Skin epidermis (tissue), 12 donors: Measurements from ENCODE around the gene KCNG4.
A peak's percentile ranks its signal among the peaks of the same experiment; 100 is the strongest.
"Not testable (repeated sequence)": the region's sequence is repeated elsewhere in the genome, so short reads cannot be mapped to it uniquely, and the experiment has no call there.

ENCODE experiments used
- H3K27ac ChIP-seq, 21 experiments: fragments of 200-600 bp; sonication (generic) in 11 of 21; one replicate each; pipeline ENCODE4 v1.5.0; 2020; ENCODE audit warnings: mild to moderate bottlenecking in 3 of 21, inconsistent platforms in 2 of 21, moderate library complexity in 2 of 21
- H3K4me3 ChIP-seq, 7 experiments: fragments of 200-600 bp; sonication (generic) in 2 of 7; one replicate each; pipeline ENCODE4 v1.5.0; 2020; ENCODE audit warnings: inconsistent platforms in 2 of 7, mild to moderate bottlenecking in 2 of 7, moderate library complexity in 1 of 7

Gene KCNG4

GRCh38 chr16:84215531-84215930 is 24.3 kb downstream of the KCNG4 start:
- Histone ChIP-seq H3K4me3 (no peak overlapping the region), H3K27ac (no peak overlapping the region)

- H3K4me3 ChIP-seq = no peak overlapping the region
- H3K27ac ChIP-seq = no peak overlapping the region
Observed at GRCh38 chr16:84214451-84215066, 25.3 kb downstream of the KCNG4 start.

GRCh38 chr16:84212631-84213030 is 27.2 kb downstream of the KCNG4 start:
- Histone ChIP-seq H3K27ac (no peak overlapping the region), H3K4me3 (no peak overlapping the region)

- Histone ChIP-seq H3K27ac (no peak overlapping the region), H3K4me3 (no peak overlapping the region)
Observed at GRCh38 chr16:84212154-84212553, 27.7 kb downstream of the KCNG4 start.

GRCh38 chr16:84209989-84210388 is 29.8 kb downstream of the KCNG4 start:
- Histone ChIP-seq H3K27ac (no peak overlapping the region), H3K4me3 (no peak overlapping the region)

- Histone ChIP-seq H3K4me3 (no peak overlapping the region), H3K27ac (no peak overlapping the region)
Observed at GRCh38 chr16:84207879-84208278, 31.9 kb downstream of the KCNG4 start.

- H3K4me3 ChIP-seq = no peak overlapping the region
- H3K27ac ChIP-seq = no peak overlapping the region
Observed at GRCh38 chr16:84207251-84207650, 32.6 kb downstream of the KCNG4 start.

- H3K27ac ChIP-seq = no peak overlapping the region
- H3K4me3 ChIP-seq = no peak overlapping the region
Observed at GRCh38 chr16:84205976-84206691, 33.7 kb downstream of the KCNG4 start.

GRCh38 chr16:84205123-84205522 is 34.7 kb downstream of the KCNG4 start:
- not testable (repeated sequence) for H3K27ac ChIP-seq, H3K4me3 ChIP-seq

GRCh38 chr16:84204551-84204950 is 35.3 kb downstream of the KCNG4 start:
- not testable (repeated sequence) for H3K27ac ChIP-seq, H3K4me3 ChIP-seq

- peak overlapping the region in 1 of 21 experiments; percentile 3 for H3K27ac ChIP-seq
- no peak overlapping the region for H3K4me3 ChIP-seq
Observed at GRCh38 chr16:84199861-84200260, 40.0 kb downstream of the KCNG4 start.

GRCh38 chr16:84199097-84199496 is 40.7 kb downstream of the KCNG4 start:
- H3K4me3 ChIP-seq = no peak overlapping the region
- H3K27ac ChIP-seq = no peak overlapping the region

GRCh38 chr16:84198401-84198800 is 41.4 kb downstream of the KCNG4 start:
- Histone ChIP-seq H3K27ac (peak overlapping the region in 2 of 21 experiments; percentile 9 to 24), H3K4me3 (no peak overlapping the region)

- Histone ChIP-seq H3K27ac (peak overlapping the region in 16 of 21 experiments; percentile 5 to 89 (median 70)), H3K4me3 (no peak overlapping the region)
Observed at GRCh38 chr16:84197466-84198128, 42.2 kb downstream of the KCNG4 start.

GRCh38 chr16:84196727-84197394 is 43.0 kb downstream of the KCNG4 start:
- Histone ChIP-seq H3K27ac (peak overlapping the region in 17 of 21 experiments; percentile 5 to 89 (median 70)), H3K4me3 (peak overlapping the region in 5 of 7 experiments; percentile 1 to 29 (median 28))

- peak overlapping the region in 13 of 21 experiments; percentile 46 to 89 (median 71) for H3K27ac ChIP-seq
Observed at GRCh38 chr16:84196101-84196500, 43.7 kb downstream of the KCNG4 start.

GRCh38 chr16:84195201-84196093 is 44.4 kb downstream of the KCNG4 start:
- Histone ChIP-seq H3K27ac (peak overlapping the region in 4 of 21 experiments; percentile 67 to 89 (median 79)), H3K4me3 (peak overlapping the region in 4 of 7 experiments; percentile 8 to 29 (median 28))

More at GRCh38 chr16:84196101-84196500, 43.7 kb downstream of the KCNG4 start:
- peak overlapping the region in 4 of 7 experiments; percentile 8 to 29 (median 28) for H3K4me3 ChIP-seq

- Histone ChIP-seq H3K4me3 (no peak overlapping the region), H3K27ac (peak overlapping the region in 1 of 21 experiments; percentile 89)
Observed at GRCh38 chr16:84194470-84195200, 45.2 kb downstream of the KCNG4 start.
